HG03159 (cell line): ENCODE measurements around the gene MAGEE1.

Source experiments
- ATAC-seq: cut with Tn5 transposase; IDR thresholded peaks from one replicate; pipeline ENCODE4 v1.9.1; 2021; ENCODE audit warnings: mild to moderate bottlenecking, moderate library complexity; ENCODE audit not compliant: unreplicated experiment

MAGEE1 gene

GRCh38 chrX:76427560-76428242 is at the start of gene MAGEE1:
MAGEE1 (plus strand) TSS chrX:76427710; CDS start chrX:76427931, 221 bp downstream.
- peak; percentile 88 for ATAC-seq

- no peak for ATAC-seq
Measured at GRCh38 chrX:76398970-76399369, 28.5 kb upstream of the MAGEE1 start.

DNA sequence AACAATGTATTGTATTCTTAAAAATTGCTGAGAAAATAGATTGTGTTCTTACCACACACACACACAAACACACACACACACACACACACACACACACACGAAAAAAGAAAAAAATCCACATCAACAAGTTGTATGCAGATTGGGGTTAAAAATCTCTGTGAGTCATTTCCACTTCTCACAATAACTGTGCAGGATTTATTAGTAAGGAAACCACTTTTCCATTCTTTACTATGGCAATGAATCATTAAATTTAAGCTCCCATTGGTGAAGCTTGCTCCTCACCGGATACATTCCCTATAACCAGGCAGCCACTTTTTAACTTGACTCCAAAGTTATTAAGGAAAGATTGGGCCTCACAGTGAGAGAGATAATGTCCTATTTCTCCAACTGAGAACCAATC is 19.7 kb upstream of the MAGEE1 start:
- ATAC-seq, result no peak

- peak; percentile 79 for ATAC-seq
Measured at GRCh38 chrX:76420237-76420636, 7.3 kb upstream of the MAGEE1 start.

- ATAC-seq, result peak; percentile 41
Measured at GRCh38 chrX:76428243-76429130, 977 bp downstream of the MAGEE1 start.

DNA sequence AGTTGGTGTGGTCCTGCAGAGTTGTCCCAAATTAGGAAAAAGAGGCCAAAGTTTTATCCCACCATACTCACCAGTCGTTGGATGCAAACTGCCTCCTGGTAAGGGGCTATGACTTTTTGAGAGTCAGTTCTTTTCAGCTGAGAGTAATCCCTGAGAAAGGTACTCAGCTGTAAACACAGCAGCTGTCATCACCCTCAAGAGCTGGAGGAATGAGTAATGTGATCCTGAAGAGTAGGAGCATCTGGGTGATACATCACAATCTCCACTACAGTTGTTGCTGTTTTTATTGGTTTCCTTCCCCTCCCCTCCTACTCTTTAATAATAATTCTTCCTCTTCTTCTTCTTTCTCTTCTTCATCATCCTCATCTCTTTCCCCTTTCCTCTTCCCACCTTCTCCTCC is 5.7 kb downstream of the MAGEE1 start:
- ATAC-seq, result no peak

- no peak for ATAC-seq
Measured at GRCh38 chrX:76434103-76434741, 6.7 kb downstream of the MAGEE1 start.

DNA sequence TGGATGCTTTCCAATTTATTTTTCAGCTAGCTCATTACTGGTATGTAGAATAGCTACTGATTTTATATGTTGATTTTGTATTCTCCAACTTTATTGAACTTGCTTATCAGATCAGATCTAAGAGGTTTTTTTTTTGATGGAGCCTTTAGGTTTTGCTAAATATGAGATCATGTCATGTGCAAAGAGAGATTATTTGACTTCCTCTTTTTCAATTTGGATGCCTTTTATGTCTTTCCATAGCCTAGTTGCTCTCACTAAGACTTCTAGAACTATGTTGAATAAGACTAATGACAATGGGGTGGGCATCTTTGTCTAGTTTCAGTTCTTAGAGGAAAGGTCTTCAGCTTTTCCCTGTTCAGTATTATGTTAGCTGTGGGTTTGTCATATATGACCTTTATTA is 11.7 kb downstream of the MAGEE1 start:
- no peak for ATAC-seq

- ATAC-seq, result no peak
Measured at GRCh38 chrX:76453737-76454406, 26.4 kb downstream of the MAGEE1 start.

DNA sequence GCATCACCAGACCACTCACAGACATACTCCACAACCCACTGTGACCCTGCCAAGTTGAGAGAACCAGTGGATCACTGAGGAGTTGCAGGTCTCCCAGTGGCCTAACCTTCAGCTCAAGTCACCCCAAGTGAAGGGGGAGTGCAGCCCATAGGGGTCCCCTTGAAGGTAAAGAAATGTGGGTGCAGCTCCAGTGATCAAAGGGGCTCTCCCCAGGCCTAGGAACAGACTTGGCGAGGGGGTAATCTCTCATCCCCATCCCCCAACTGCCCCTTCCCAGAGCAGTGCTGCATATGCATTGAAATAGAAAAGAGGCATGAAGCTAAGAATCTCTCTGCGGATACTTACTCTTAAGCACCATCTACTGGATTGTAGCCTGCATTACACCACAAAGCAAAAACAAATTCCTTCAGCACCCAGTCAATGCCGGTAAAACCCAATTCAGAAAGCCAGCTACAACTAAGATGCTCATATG is 27.0 kb downstream of the MAGEE1 start:
- peak; percentile 93 for ATAC-seq

DNA sequence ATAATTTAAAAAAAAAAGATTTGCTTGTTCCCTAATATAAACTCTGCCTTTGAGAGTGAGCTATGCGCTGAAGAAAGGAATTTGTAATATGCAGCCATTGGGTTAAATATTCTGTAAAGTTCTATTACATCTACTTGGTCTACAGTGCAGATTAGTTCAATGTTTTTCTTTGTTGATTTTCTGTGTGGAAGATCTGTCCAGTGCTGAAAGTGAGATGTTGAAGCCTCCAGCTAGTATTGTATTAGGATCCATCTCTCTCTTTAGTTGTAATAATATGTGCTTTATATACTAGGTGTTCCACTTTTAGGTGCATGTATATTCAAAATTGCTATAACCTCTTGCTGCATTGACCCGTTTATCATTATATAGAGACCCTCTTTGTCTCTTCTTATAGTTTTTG is 49.8 kb downstream of the MAGEE1 start:
- no peak for ATAC-seq
